Measurements from ENCODE around the gene TTPAL.

TTPAL gene

DNA sequence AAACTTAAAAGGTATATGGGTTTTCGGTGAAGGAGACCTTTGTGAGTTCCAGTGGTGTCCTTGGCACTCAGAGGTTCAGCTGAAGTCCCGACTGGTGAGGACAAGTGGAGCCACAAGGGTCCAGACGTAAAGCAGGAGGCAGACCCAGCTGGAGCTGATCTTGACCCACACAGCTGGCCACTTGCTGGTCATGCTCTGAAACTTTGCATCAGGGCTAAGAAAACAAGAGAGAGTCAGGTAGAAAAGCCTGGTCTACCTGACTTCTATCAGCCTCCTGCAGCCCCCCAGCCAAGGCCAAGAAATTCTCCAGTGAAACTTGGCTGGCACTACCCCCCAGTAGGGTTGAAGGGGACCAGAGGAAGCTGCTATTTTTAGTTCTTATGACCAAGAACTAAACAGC lies 24.5 kb downstream of the TTPAL start:
- no peak for DNase-seq

DNA sequence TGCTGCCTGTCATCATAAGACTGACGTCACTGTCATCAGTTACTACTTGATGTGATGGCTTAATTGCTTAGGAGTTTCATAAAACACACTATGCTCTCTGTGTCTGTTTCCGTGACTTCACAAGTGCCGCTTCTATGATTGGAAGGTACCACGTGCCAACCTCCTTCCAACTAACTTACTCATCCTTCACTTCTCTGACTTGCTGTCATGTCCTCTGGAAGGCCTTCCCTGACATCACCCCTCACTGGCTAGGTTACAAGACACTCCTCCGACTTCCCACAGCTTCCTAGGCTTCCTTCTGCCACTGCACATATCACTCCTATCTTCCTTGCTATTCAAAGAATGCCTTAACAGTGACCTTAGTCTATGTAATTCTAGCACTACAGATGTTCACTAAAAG lies 25.8 kb downstream of the TTPAL start:
- no peak for DNase-seq

DNA sequence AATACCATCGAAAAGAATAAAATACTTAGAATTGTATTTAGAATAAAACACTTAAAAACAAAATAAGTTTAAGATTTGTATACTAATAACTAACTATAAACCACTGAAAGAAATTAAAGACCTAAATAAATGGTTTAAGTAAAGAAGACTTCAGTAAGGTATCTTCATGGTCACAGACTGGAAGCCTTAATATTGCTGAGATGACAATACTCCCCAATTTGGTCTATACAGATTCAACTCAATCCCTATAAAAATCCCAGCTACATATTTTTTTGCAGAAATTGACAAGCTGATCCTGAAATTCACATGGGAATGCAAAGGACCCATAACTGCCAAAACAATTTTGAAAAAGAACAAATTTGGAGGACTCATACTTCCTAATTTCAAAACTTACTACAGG lies 27.3 kb downstream of the TTPAL start:
- DNase-seq = no peak

DNA sequence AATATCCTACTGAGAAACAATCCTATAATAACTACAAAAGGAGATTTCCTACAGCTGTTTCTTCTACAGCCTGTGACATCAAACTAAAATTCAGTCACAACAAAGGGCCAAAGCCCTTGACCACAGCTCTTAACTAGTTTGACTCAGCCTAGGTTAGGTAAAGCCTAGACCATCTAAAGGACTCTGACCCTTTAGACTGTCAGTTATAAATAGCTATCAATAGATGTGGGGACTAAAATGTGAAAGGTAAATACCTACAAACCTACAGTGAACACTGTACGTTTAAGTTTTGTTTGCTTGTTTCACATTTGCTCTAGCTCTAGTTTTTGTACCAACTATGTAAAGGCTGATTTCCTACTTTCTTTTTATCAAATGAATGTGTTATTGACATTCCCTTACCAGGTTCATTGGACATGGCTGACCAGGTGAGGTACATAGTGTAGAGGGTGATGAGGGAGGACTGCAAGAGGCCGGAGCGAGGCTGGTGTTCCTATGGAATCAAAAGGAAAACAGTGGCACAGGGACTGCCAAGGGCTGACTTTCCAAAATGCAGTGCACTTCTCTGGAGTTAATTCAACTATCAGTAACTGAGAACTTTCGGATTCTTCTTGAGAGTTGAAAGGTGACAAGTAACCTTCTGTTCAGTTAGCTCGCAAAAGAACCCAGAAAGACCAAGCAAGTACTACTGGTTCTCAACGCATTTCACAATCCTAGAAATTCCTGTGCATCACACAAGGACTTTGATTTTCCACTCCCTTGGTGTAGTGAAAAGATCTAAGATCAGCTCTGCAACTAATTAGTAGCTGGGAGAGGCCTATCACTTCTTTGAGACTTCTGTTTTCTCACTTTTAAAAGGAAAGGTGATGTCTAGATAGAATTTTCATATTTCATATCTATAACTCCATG lies 29.0 kb downstream of the TTPAL start:
- DNase-seq = no peak

DNA sequence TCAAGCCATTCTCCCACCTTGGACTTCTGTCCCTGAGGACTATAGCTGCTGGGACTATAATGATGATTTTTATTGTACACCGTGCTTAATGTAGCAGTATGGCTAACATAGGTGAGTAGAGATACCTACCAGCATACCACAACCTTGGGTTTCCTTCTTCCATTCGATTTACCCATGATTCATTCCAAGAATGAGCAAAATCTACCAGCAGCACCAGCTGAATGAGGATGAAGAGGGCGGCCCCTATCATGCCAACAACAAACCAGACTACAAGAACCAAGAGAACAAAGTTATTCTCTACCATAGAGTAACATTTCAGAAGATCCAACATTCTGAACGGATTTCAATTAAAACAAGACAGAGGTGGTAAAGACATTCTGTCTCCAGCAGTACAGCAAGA lies 34.1 kb downstream of the TTPAL start:
- no peak for DNase-seq

DNA sequence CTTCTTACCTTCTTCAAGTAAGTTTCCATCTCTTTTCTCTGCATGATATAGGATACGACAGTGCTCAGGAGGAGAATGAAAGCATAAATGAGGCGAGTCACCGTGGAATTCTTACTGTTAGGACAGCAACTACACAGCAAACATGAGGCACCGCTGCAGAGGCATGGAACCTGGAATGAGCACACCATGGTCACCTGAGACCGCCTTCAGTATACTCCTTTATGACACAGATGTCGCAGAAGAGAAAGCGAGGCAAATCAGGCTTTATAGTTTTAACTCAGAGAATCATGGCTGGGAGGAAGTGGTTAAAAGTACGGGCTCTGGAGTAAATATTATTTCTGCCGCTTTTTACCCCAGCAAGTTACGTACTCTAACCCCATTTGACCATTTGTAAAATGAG lies 38.2 kb downstream of the TTPAL start:
- no peak for DNase-seq

DNA sequence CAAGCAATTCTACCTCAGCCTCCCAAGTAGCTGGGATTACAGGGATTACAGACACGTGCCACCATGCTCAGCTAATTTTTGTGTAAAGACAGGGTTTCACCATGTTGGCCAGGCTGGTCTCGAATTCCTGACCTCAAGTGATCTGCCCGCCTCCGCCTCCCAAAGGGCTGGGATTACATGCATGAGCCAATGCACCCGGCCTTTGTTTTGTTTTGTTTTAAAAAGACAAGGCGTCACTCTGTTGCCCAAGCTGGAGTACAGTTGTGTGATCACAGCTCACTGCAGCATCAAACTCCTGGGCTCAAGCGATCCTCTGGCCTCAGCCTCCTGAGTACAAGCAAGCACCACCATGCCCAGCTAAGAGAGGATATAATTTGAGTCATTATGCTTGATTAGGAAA lies 40.8 kb downstream of the TTPAL start:
- DNase-seq = no peak

DNA sequence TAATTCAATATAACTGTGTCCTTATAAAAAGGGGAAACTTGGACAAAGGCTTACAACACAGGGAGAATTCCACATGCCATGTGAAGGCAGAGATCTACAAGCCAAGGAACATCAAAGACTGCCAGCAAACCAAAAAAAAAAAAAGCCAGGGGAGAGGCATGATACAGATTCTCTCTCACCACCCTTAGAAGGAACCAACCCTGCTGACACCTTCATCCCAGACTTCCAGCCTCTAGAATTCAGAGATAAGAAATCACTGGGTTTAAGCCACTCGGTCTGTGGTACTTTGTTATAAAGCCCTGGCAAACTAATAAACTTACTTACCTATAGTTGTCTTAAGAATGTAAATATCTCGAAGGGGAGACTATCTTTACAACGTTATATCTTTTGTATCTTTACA lies 41.8 kb downstream of the TTPAL start:
- no peak for DNase-seq

DNA sequence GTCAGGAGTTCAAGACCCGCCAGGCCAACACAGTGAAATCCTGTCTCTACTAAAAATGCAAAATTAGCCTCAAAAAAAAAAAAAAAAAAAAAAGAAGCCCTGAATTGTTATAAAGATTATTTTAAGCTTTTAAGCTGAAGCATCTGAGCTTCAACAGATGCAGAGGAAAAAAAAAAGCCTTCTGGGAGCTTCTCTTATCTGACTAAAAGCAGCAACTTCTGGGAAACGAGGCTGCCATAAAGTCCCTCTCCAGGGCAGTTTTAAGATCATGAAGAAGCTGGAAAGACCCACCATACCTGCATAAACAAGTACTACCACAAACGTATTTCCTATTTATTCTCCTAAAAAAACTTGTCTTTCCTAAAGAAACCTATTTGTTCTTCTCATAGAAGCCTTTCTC lies 42.6 kb downstream of the TTPAL start:
- no peak for DNase-seq

DNA sequence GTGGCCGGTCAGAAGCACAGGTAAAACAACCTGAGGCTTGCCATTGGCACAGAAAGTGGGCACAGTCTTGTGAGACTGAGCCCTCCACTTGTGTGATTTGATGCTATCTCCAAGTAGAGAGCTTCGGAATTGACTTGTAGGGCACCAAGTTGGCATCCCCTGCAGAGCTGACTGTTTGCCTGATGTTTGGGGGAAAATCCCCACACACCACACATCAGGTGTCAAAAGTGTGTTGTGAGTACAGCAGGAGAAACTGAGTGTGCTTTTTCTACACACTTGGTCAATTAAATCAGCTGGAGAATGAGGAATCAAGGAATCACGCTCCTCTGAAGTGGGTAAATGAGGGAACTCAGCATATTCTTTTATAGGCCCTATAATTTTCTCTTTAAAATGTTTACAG lies 45.2 kb downstream of the TTPAL start:
- DNase-seq = no peak

DNA sequence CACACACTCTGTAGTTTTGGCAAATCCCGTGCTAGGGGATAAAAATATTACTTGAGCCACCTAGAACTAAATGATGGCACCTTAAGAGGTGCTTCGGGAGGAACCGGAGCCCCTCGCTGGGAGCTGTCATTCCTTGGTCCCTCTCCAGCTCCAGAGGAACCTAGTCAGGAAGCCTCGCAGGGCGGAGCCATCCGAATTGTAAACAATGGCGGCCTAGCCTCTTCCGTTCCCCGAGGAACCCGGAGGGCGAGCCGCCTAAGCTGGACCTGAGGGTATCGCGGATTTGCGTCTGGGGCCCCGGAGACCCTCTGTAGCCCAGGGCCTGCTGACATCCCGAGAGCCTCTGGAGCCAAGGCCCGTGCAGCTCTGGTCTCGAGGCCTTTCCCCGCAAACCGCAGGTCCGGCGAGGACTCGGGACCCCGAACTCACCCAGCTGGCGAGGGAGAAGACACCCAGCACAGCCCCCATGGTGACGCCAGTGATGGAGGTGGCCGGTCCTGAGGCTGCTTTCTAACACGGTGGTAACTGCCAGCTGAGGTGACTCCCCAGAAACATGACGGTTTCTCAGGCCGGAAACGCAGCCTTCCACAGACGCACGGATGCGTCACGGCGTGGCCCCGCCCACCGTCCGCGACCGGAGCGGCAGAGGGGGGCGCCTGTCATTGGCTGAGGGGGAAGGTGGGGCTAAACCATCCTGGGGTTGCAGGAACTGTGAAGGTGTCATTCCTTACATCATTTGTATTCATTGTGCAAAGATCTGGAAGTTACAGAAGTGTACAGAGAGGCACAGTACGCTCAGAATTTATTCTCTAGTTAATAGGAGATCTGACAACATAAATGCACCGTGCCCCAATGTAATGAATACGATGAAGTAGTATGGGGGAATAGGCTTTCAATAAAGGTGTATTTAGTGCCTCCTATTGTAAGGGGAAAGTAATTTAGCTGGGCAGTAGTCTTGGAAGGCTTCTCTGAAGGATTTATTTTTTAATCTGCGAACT lies 46.1 kb downstream of the TTPAL start, which contains the start of gene SERINC3:
Gene SERINC3, minus strand, starts transcription at position 587 of the 998 bp plus-strand sequence. Its CDS starts 119 bp downstream, at position 468.
- peak; percentile 98 for DNase-seq

DNA sequence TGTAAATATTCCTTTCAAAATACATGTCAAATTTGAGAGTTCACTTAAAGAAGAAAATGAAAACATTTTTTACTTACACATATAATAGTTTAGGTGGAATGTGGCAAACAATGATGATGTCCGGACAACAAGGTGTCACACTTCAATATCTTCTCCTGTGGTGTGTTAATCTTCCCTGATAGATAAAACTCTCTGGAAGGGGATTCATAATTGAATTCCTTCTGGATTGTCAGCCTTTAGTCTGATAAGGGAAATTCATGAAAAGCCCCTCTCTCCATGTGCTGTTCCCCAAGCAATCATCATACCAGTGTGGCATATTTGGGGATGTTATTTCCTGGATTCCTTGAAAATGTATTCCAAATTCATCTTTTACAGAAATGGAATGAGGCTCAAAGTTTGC lies 47.2 kb downstream of the TTPAL start:
- no peak for DNase-seq

DNA sequence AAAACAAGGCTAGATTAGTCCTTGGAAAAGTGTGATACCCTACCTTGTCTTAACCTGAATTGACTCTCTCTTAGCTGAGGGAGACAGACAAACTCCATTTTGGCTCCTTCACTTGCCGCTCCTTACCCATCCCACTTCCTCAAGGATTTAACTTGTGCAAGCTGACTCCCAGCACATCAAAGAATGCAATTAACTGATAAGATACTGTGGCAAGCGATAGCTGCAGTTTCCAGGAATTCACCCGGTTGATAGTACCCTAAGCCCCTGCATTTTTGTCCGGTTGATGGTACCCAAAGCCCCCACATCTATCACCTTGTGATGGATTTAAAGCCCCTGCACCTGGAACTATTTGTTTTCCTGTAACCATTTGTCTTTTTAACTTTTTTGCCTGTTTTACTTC lies 48.1 kb downstream of the TTPAL start:
- DNase-seq = no peak

DNA sequence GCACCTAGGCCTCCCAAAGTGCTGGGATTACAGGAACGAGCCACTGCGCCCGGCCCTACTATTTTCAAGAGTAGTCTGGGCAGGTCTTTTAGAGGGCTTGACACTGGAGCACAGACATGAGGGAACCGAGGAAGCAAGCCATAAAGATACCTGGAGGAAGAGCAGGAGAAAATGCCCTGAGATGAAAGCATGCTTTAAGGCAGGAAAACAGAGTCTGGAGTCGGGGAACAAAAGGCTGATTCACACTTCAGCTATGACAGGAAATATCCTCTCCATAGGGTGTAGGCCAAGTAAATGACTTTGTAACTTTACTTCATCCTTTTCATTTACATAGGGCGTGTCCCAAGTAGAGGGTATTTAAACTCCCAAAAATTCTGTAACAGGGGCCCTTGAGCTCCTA lies 50.5 kb downstream of the TTPAL start:
- DNase-seq = no peak

DNA sequence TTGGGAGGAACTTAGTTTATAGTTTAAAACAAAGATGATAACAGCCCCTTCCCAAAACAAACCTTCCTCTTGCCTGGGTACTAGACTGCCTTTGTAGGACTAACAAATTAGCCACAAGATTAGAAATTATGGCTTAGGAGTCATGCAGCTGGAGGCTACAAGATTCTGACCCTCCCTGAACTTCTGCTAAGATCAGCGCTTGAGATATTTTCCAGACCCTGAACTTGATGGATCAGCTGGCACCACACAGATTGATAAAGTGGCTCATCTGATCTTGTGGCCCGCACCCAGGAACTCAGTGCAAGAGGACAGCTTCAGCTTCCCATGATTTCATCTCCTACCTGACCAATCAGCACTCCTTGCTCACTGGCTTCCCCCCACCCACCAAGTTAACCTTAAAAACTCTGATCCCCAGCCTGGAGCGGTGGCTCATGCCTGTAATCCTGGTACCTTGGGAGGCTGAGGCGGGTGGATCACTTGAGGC lies 52.1 kb downstream of the TTPAL start:
- DNase-seq = no peak

DNA sequence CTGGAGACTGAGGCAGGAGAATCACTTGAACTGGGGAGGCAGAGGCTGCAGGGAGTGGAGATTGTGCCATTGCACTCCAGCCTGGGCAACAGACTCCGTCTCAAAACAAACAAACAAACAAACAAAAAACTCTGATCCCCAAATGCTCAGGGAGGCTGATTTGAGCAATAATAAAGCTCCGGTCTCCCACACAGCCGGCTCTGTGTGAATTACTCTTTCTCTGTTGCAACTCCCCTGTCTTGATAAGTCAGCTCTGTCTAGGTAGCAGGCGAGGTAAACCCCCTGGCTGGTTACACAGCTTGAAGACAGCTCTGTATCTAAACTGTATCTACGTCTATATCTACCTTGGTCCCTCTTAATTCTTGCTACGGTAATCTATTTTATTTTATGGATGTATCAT lies 52.6 kb downstream of the TTPAL start:
- DNase-seq = no peak

DNA sequence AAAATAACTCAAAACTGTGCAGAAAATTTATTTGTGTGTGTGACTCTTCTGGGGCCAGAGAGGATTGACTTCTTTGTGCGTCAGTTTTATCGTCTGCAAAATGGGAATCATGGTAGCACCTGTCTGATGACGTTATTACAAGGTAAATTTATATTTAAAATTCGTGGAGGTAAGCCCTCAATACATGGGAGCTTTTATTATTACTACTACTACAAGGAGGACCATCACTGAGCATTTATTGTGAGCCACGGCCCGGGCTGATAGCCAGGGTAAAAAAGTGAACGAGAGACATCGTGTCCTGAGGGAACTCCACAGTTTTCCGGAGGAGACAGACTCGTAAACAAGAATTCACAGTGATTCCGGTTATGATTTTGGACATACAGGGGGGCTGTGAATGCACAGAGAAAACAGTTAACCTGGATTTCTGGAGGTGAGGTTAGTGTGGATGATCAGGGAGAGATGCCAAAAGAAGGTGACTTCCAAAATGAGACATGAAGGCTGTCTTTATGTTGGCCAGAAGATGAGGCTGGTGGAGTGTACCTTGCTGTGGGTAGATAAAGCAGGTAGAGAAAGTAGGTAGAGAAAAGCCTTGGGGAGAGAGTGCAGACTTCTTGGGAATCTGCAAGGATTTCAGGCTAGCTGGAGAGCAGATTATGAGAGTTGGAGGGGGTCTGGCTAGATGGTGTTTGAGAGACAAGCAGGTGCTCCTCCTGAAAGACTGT lies 56.7 kb downstream of the TTPAL start:
- peak; percentile 59 for DNase-seq

DNA sequence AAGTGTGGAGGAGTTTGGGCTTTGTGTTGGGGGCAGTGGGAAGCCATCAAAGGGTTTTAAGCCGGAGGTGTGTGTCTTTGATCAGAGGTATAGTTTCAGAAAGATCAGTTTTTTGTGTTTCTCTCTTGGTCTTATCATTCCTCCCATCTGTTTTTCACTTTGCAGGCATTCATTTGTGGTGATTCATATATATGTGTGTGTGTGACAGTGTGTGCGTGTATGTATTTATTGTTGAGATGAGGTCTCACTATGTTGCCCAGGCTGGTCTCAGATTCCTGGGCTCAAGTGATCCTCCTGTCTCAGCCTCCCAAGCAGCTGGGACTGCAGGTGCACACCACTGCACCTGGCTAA lies 57.3 kb downstream of the TTPAL start:
- DNase-seq = peak; percentile 58

DNA sequence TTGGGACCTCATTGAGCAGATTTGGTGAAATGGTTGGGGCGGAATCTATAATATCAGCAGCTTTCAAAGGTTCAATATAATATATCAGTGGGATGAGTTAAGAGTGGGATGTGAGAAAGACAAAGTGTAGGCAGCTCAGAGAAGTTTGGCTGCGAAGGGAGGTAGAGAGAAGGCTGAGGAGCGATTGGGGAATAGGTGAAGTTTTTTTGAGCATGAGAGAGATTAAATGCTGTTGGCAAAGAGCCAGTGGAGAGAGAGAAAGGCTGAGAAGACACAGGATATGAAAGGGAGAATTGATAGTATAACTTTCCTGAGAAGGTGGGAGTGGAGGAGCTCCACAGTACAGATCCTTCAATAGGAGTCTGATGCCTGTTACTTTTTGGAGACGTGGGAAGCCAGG lies 58.3 kb downstream of the TTPAL start:
- peak; percentile 11 for DNase-seq

DNA sequence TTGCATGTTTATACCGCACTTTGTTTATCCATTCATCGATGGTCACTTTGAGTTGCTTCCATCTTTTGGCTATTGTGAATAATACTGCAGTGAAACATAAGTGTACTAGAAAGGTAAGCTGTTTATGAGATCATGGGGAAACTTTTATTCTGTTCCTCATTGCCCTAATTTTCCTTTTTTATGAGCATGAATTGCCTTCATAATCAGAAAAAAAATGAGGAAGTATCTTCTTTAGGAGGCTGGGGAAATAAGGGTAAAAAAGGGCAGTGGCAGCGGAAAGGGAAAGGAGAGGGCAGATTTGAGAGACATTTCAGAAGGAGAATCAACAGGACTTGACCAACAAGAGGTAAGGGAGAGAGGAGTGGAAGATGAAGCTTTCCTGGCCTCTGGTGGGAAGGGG lies 60.5 kb downstream of the TTPAL start:
- no peak for DNase-seq

DNA sequence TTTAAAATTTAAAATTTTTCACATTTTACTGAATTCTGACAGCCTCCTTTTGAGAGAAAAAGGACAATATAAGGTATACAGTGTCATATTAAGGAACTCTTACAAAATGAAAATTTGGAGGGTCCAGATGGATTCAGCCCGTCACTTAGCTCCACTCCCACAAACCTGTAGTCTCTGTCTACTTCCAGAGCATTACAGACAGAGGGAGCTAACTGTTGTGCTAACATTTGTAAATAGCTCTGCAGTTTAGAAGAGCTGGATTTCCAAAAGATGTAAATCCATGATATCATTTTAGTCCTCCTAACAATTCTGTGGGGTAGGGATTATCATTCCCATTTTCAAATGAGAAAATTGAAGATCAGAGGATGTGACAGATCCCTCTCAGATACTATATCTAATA lies 62.3 kb downstream of the TTPAL start:
- no peak for DNase-seq

DNA sequence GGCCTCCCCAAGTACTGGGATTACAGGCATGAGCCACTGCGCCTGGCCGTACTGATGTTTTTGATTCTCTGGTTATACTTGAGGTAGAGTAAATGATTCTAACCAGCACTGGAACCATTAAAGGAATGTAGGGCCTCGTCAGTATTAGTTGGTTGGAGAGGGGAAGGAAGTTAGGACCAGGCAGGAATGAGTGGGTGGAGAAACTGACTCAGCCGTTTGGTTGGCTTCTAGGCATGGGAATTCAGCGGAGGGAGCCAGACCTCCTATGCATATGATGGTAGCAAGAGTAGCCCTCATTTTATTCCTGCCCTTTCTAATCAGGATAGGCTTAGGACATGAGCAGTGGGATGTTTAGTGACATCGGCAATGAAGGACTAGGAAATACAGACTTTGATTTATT lies 65.2 kb downstream of the TTPAL start:
- no peak for DNase-seq

DNA sequence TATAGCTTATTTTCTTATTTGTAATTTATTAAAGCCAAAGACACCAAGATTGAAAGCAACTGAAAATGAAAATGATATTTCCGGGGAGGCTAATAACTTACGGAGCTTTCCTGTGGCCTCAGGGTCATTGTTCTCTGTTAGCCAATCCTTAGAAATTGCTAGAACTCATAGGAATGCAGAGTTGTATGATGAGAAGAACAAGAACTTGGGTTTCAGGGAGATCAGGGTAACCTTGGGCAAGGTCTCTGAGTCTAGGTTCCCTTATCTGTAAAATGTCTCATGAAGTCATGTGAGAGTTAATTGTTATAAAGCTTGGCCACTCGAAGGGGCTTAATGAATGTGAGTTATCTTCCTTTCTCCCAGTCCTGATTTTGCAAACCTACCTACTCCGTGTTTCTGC lies 66.3 kb downstream of the TTPAL start:
- no peak for DNase-seq

Measured in activated CD8-positive, alpha-beta memory T cell treated with anti-CD3 and anti-CD28 coated beads for 24 hours (primary cell).